Measurements from ENCODE around the gene CACNA1S. TPM values are rescaled to one million over a fixed set of nuclear protein-coding genes. Genes with fewer than 3 reads are reported as not detected.

The CACNA1S gene
- total RNA-seq, 6 experiments from 2014 or later: not detected

- Mint-ChIP-seq H3K9me3 (no peaks in the 10 kb centered on the region), H3K27me3 (ENCODE audit: insufficient read depth) (peaks cover 52% of the 10 kb centered on the region), H3K4me3 (no peak overlapping the region), H3K4me1 (ENCODE audit: low read depth) (peaks cover 14% of the 10 kb centered on the region), H3K27ac (no peak overlapping the region), H3K36me3 (ENCODE audit: low read depth) (no peaks in the 10 kb centered on the region)
- no peak for DNase-seq
- TF ChIP-seq, protein P1, sequence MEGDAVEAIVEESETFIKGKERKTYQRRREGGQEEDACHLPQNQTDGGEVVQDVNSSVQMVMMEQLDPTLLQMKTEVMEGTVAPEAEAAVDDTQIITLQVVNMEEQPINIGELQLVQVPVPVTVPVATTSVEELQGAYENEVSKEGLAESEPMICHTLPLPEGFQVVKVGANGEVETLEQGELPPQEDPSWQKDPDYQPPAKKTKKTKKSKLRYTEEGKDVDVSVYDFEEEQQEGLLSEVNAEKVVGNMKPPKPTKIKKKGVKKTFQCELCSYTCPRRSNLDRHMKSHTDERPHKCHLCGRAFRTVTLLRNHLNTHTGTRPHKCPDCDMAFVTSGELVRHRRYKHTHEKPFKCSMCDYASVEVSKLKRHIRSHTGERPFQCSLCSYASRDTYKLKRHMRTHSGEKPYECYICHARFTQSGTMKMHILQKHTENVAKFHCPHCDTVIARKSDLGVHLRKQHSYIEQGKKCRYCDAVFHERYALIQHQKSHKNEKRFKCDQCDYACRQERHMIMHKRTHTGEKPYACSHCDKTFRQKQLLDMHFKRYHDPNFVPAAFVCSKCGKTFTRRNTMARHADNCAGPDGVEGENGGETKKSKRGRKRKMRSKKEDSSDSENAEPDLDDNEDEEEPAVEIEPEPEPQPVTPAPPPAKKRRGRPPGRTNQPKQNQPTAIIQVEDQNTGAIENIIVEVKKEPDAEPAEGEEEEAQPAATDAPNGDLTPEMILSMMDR (IDR thresholded peaks at IDR 0.05): no peak
These were observed 86.0 kb downstream of the CACNA1S start for GRCh38 chr1:201026234-201026633.

- Mint-ChIP-seq H3K4me1 (ENCODE audit: low read depth) (peaks cover 14% of the 10 kb centered on the region), H3K4me3 (no peak overlapping the region), H3K27ac (no peak overlapping the region), H3K27me3 (ENCODE audit: insufficient read depth) (peaks cover 48% of the 10 kb centered on the region), H3K9me3 (no peaks in the 10 kb centered on the region), H3K36me3 (ENCODE audit: low read depth) (no peaks in the 10 kb centered on the region)
- no peak for DNase-seq
- TF ChIP-seq, protein P1 (IDR thresholded peaks at IDR 0.05): peak; percentile 37
These were observed 86.6 kb downstream of the CACNA1S start for GRCh38 chr1:201025571-201026002.

DNA sequence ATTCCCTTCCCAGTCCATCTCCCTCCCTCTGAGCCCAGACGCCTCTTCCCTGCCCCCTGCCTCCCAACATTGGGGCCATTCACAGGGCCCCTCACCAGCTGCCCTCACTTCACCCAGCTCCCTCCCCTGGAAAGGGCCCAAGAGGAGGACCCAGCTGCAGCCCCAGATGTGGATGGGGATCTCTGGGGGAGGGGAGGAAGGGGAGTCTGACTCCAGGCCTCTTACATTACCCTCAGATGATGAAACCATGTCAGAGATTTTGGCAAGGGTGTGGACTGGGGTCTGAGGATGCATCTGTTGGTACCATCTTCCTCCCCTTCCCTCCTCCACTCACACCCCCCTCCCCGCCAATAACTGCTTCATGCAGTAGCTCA lies 87.6 kb downstream of the CACNA1S start:
- H3K27me3 Mint-ChIP-seq (ENCODE audit: insufficient read depth): peaks cover 49% of the 10 kb centered on the region
- no peaks in the 10 kb centered on the region for H3K9me3 Mint-ChIP-seq
- DNase-seq: no peak
- no peak overlapping the region for H3K4me3 Mint-ChIP-seq
- H3K27ac Mint-ChIP-seq: no peak overlapping the region
- peaks cover 16% of the 10 kb centered on the region for H3K4me1 Mint-ChIP-seq (ENCODE audit: low read depth)
- H3K36me3 Mint-ChIP-seq (ENCODE audit: low read depth): no peaks in the 10 kb centered on the region
- TF ChIP-seq, protein P1 (IDR thresholded peaks at IDR 0.05): no peak

GRCh38 chr1:201023920-201024624 lies 88.2 kb downstream of the CACNA1S start:
- H3K27me3 Mint-ChIP-seq (ENCODE audit: insufficient read depth): peaks cover 44% of the 10 kb centered on the region
- DNase-seq: no peak
- no peak overlapping the region for H3K27ac Mint-ChIP-seq
- H3K4me3 Mint-ChIP-seq: no peak overlapping the region
- TF ChIP-seq, protein P1 (IDR thresholded peaks at IDR 0.05): no peak
- H3K9me3 Mint-ChIP-seq: no peaks in the 10 kb centered on the region
- H3K36me3 Mint-ChIP-seq (ENCODE audit: low read depth): no peaks in the 10 kb centered on the region
- H3K4me1 Mint-ChIP-seq (ENCODE audit: low read depth): peaks cover 21% of the 10 kb centered on the region

GRCh38 chr1:201023517-201023902 lies 88.7 kb downstream of the CACNA1S start, which contains the start of gene KIF21B:
Gene KIF21B (minus strand): TSS chr1:201023714. CDS start chr1:201023383, 331 bp downstream.
- peaks cover 38% of the 10 kb centered on the region for H3K27me3 Mint-ChIP-seq (ENCODE audit: insufficient read depth)
- TF ChIP-seq, protein P1 (IDR thresholded peaks at IDR 0.05): no peak
- no peaks in the 10 kb centered on the region for H3K36me3 Mint-ChIP-seq (ENCODE audit: low read depth)
- H3K4me1 Mint-ChIP-seq (ENCODE audit: low read depth): peaks cover 21% of the 10 kb centered on the region
- no peak within 1 kb of the TSS for H3K27ac Mint-ChIP-seq
- no peak for DNase-seq
- no peak within 1 kb of the TSS for H3K4me3 Mint-ChIP-seq
- no peaks in the 10 kb centered on the region for H3K9me3 Mint-ChIP-seq
